HG02870 (cell line): ENCODE measurements around the gene MAP3K19.

Experiments
- ATAC-seq: cut with Tn5 transposase; IDR thresholded peaks from one replicate; pipeline ENCODE4 v1.9.1; 2021; ENCODE audit warnings: mild to moderate bottlenecking, moderate library complexity; ENCODE audit not compliant: unreplicated experiment

Gene MAP3K19

DNA sequence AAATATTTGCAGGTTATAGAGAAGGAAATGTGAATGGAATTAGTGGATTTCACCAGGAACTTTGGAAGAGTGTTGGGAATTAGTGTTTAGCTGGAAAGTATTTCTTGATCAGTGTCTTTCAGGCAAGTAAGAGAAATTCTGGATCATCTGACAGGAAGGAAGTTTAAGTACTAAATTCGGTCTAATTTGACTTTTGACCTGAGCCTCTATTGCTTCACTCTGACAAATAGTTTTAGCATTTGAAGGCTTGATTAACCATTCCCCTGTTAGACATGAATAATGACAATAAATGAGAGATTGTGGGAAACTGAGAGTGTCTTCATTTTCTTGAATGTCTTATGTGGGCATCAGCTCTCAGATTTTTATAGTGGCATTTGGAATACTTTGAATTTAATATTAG lies 112.6 kb downstream of the MAP3K19 start:
- ATAC-seq: no peak

DNA sequence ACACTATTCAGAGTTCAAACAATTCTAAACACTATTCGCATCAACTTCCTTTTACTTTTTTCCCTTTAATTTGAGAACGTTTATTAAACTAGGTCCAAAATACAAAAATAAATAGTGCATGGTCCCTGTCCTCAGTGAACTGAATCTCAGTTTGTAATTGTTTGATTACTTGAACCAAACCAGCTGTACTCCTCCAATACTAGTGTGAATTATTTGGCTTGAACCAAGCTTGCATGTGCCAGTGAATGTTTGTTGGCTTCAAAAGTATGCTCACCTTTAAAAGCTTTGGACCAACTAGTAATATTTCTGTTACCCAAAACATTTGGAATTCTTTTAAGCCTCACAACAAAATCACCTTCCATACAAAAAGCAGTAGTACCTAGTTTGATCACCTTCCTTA lies 113.1 kb downstream of the MAP3K19 start:
- ATAC-seq: no peak

DNA sequence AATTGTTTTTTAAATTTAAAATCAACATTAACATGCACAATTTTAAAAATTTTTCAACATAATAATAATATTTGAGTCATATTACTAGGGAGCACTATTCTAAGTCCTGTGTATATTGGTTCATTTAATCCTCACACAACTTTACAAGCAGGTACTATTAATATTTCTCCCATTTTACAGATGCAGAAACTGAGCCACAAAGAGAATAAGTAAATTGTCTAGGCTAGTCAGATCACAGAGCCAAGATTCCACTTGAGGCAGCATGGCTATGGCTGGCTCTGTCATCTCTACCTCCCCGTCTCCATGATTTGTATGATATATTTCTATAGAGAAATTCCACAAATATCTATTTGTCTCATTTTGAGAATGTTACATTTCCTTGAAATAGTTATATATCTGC lies 113.5 kb downstream of the MAP3K19 start:
- ATAC-seq: no peak

DNA sequence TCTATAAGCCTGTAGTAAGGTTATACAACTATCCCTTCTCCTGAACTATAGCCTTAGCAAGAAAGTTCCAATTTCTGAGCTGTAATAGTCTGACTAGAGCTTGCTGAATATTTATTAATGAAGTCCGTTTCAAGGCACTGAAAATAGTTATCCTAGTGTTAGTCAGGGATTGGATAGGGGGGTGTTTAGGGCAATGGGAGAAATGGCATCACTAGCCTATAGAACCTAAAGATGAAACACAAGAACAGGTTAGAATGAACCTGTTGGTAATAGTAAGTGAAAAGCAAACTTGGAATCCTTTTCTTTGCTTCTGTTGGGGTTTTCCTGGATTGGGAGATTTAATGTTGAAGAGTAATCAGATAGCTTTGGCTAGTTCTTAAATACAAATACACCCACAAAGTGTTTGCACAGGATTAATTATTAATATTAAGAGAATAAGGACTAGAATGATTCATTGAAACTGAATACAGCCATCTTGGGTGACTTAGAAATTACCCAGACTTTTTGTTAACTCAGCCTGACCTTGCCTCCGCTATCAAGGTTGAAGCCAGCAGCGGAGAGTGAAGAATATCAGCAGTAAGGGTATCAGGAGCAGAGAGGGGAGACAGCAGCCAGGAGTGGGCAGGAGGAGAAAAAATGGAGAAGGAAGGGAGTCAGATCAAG lies 114.3 kb downstream of the MAP3K19 start:
- ATAC-seq: no peak

- ATAC-seq: no peak
Observed at GRCh38 chr2:134927195-134927594, 120.1 kb downstream of the MAP3K19 start.

DNA sequence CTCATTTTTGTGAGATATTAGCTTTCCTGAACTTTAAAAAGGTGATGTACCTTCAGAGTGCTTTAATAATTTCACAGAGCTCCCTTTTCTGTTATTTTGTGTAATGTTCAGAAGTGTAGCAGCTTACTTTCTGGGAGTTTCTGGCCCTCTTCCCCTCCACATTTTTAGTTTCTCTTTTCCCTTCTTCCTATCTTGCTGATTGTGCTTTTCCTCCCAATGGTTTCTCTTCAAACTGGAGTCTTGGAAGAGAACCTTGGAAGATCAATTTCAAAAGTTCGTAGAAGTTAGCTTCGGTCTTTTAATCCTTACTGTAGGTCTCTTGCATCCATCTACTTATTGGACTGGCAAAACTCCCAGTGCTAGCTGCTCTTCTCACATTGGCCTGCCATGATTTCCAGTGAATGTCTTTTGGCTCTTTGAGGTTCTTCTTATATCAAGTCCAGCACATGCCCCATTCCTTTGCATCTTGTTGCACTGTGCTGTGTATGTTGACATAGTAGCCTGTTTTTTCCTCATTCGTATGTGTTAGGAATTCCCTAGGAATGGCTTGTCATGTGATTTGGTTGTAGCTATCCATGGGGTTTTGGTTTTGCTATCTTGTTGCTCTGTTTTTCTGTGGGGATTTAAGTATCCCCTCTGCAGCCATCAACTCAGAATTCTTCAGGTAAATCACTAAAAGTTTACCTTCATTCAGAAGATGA lies 120.9 kb downstream of the MAP3K19 start:
- no peak for ATAC-seq

DNA sequence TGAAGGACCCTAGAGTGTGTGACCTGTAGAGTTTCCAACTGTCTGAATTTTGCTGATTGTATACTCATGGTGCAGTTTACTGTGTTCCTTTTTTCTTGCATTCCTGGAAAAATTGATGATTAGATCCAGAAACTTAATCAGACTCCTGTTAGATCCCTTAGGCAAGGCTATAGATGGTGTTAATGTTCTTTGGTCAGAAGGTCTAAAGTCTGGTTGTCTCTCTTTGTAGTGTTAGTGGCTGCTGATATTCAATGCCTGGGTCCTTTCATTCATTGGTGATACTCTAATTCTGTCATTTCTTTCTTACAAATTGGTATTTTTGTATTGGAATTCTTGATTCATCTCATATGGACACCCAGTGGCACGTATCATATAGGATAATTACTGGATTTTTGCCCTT lies 122.3 kb downstream of the MAP3K19 start:
- no peak for ATAC-seq

DNA sequence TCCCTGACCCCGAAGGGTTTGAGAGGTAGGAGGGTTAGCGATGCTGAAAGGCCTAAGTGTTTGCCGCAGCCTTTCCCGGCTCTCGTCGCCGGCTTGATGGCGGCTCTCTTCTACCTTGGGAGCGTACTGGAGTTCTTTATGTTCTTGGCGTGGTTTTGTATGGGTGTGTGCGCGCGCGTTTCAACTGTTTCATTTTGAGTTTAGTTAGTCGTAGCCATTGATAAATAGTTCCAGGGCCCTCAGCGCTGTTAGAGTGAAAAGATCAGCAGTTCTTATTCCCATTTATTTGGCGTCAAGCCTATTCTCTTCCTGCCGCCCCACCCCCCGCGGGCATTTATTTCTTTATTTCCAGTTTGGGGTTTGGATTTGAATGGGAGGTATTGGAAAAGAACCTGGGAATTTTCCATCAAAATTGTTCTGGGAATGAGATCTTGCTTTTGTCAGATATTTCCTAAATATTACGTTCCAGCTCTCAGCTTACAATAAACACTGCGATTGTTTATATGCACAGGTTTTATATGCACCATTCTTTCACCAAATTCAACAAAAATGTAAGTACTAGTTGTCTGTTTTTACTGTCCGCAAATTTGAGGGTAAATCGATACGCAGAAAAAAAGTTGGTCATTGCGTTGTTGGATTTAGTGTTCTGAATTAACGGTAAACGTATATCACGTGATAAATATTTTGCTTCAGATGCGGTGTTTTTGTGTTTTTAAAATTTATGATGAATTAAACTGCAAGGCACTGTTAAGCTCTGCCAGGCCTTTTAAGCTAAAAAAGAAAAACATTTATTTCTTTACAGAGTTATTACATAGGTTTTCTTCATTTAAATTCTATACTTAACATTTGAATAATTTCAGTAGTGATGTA lies 127.7 kb downstream of the MAP3K19 start:
- no peak for ATAC-seq

GRCh38 chr2:134918526-134919340 lies 128.5 kb downstream of the MAP3K19 start, which contains the start of gene CCNT2:
TSS of gene CCNT2 (plus strand) at chr2:134918822. CDS start at chr2:134918855, 33 bp downstream.
- peak; percentile 77 for ATAC-seq

DNA sequence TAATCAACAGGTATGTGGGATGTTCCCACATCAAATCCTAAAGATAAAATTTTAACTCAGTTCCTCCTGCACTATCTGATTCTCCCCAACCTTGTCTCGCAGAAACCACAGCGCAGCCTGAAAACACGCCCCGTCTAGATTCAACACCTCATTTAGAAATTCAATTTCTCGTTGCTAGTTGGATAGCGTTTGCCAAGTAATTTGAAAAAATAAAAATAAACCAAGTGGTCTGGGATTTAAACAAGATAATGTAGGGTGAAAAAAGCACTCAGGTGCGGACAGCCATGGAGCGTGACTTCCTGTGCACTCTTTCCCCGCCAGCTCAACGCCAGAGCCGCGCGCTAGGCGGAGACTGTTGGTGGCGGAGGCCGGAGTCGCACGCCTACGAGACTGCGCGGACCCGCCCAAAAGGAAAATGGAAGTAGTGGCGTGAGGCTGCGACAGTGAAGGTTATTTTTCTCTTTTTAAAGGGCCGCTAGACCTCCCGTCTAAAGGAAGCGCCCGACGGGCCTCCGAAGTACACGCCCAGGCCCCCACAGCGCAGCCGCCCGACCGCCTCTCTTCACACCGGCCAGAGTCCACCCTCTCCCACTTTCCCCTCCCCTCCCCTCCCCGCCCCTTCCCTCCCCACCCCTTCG lies 129.2 kb downstream of the MAP3K19 start:
- ATAC-seq: peak; percentile 65

DNA sequence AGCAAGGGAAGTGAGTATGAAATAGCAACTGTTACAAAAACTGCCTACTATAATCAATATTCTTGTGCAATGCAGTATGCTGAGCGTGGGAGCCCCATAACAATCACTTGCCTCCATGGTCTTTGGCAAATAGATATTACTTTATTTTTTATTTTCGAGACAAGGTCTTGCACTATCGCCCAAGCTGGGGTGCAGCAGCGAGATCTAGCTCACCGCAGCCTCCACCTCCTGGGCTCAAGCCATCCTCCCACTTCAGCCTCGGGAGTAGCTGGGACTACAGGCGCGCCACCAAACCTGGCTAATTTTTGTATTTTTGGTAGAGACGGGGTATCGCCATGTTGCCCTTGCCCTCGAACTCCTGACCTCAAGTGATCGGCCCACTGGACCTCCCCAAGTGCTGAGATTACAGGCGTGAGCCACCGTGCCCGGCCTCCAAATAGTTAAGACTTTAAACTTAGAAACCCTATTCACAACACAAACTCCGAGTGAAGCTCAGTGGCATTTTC lies 129.8 kb downstream of the MAP3K19 start:
- no peak for ATAC-seq
